Gastrocnemius medialis (tissue), 4 donors: Measurements from ENCODE around the gene ANO9.

Experiments
- POLR2A ChIP-seq, 2 donors: fragments of 450-650 bp; IDR thresholded peaks; one replicate each; pipeline ENCODE4 v1.6.1; 2017; ENCODE audit warnings: antibody characterized with exemption in 2 of 2, mild to moderate bottlenecking in 2 of 2, moderate library complexity in 2 of 2
- TF ChIP-seq, protein P1 (sequence below), 5 experiments: fragments of 450-650 bp in 3 of 5; fragments of 200-600 bp in 2 of 5; sonication (generic) in 2 of 5; IDR thresholded peaks in 4 of 5; conservative IDR thresholded peaks in 1 of 5; 1 replicate in 4 of 5; 2 replicates in 1 of 5; pipeline ENCODE4 v1.5.1; 2016 to 2019; ENCODE audit warnings: antibody characterized with exemption in 5 of 5, mild to moderate bottlenecking in 3 of 5, moderate library complexity in 3 of 5

DNA sequence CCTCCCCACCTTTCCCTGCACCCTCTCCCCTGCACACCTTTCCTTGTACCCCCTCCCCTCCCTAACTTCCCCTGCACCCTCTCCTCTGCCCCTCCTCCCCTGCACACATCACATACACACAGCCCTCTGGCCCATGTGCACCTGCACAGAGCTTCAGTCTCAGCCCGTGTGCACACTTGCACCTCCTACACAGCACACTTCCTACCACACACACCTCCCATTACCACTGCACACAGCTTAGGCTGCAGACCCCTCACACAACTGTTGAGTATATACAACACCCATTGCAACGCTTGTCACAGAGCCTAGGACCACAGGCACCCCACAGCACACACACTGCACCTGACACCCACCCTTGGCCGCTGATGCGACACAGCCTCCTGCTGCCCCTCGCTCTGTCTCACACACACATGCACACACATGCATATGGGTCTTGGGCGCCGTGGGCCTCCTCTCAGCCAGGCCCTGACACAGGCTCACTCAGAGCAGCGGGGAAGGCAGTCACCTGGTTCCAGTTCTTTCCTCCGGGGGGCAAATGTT lies 27.4 kb downstream of the ANO9 start:
- TF ChIP-seq, protein P1, sequence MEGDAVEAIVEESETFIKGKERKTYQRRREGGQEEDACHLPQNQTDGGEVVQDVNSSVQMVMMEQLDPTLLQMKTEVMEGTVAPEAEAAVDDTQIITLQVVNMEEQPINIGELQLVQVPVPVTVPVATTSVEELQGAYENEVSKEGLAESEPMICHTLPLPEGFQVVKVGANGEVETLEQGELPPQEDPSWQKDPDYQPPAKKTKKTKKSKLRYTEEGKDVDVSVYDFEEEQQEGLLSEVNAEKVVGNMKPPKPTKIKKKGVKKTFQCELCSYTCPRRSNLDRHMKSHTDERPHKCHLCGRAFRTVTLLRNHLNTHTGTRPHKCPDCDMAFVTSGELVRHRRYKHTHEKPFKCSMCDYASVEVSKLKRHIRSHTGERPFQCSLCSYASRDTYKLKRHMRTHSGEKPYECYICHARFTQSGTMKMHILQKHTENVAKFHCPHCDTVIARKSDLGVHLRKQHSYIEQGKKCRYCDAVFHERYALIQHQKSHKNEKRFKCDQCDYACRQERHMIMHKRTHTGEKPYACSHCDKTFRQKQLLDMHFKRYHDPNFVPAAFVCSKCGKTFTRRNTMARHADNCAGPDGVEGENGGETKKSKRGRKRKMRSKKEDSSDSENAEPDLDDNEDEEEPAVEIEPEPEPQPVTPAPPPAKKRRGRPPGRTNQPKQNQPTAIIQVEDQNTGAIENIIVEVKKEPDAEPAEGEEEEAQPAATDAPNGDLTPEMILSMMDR (IDR thresholded peaks at IDR 0.05 in 4 of 5, conservative IDR thresholded peaks at IDR 0.05 in 1 of 5) = no peak
- no peak for TF ChIP-seq POLR2A (IDR thresholded peaks at IDR 0.05)
